Vagina (tissue), 2 donors: ENCODE measurements around the gene DSC2.
"Not testable (repeated sequence)": the region's sequence is repeated elsewhere in the genome, so short reads cannot be mapped to it uniquely, and the experiment has no call there.

Experiments used
- CTCF ChIP-seq, 3 experiments: fragments of 450-650 bp in 2 of 3; fragments of 200-600 bp in 1 of 3; sonication (generic) in 1 of 3; IDR thresholded peaks; one replicate each; pipeline ENCODE4 v1.5.1; 2017 to 2019; ENCODE audit warnings: antibody characterized with exemption in 3 of 3, mild to moderate bottlenecking in 2 of 3, moderate library complexity in 2 of 3
- POLR2A ChIP-seq, 2 donors: fragments of 450-650 bp; IDR thresholded peaks; one replicate each; pipeline ENCODE4 v1.6.1; 2017; ENCODE audit warnings: antibody characterized with exemption in 2 of 2, mild to moderate bottlenecking in 2 of 2, moderate library complexity in 2 of 2
- POLR2AphosphoS5 ChIP-seq, 2 donors: sonication (generic); formaldehyde crosslinking; IDR thresholded peaks; one replicate each; pipeline ENCODE4 v1.9.0; 2017; ENCODE audit warnings: antibody characterized with exemption in 2 of 2, mild to moderate bottlenecking in 2 of 2, low read depth in 1 of 2; ENCODE audit not compliant: insufficient read depth in 1 of 2

GRCh38 chr18:31037686-31038085 lies 64.5 kb downstream of the DSC2 start:
- not testable (repeated sequence) for TF ChIP-seq CTCF (IDR thresholded peaks at IDR 0.05); POLR2AphosphoS5 (IDR thresholded peaks at IDR 0.05; ENCODE audit: insufficient read depth in 1 of 2, low read depth in 1 of 2); POLR2A (IDR thresholded peaks at IDR 0.05)
